ENCODE data around the gene MS4A4E.

GRCh38 chr11:60206616-60207015, 36.3 kb downstream of the MS4A4E start:
- TF ChIP-seq CTCF (IDR thresholded peaks at IDR 0.05) (no peak), POLR2AphosphoS5 (IDR thresholded peaks at IDR 0.05) (no peak)
